ENCODE measurements around the gene EXPH5.

DNA sequence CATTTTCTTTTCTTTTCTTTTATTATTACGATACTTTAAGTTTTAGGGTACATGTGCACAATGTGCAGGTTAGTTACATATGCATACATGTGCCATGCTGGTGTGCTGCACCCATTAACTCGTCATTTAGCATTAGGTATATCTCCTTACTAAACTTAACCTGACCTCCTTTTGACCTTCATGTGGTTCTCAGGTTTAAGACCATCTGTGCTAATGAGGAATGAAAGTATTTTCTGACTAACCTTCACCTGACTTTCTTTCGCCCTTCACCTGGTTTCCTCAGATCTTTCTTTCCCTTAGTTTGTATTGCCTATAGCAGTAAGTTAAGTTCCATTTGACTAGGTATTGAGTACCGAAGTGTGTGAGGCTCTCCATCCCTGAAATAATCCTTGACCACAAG is 6.5 kb downstream of the EXPH5 start:
- TF ChIP-seq, protein P1, sequence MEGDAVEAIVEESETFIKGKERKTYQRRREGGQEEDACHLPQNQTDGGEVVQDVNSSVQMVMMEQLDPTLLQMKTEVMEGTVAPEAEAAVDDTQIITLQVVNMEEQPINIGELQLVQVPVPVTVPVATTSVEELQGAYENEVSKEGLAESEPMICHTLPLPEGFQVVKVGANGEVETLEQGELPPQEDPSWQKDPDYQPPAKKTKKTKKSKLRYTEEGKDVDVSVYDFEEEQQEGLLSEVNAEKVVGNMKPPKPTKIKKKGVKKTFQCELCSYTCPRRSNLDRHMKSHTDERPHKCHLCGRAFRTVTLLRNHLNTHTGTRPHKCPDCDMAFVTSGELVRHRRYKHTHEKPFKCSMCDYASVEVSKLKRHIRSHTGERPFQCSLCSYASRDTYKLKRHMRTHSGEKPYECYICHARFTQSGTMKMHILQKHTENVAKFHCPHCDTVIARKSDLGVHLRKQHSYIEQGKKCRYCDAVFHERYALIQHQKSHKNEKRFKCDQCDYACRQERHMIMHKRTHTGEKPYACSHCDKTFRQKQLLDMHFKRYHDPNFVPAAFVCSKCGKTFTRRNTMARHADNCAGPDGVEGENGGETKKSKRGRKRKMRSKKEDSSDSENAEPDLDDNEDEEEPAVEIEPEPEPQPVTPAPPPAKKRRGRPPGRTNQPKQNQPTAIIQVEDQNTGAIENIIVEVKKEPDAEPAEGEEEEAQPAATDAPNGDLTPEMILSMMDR (IDR thresholded peaks at IDR 0.05) = no peak
- TF ChIP-seq POLR2A (IDR thresholded peaks at IDR 0.05) = no peak

All from body of pancreas (tissue), 4 donors.